Measurements from ENCODE around the gene RAB35.
A peak's percentile ranks its signal among the peaks of the same experiment; 100 is the strongest.

Gene RAB35

GRCh38 chr12:120079411-120080400 lies 36.8 kb downstream of the RAB35 start:
- Histone ChIP-seq H3K36me3 (ENCODE audit: control insufficient read depth in 2 of 2, insufficient read depth in 1 of 2, low read length in 2 of 2) (no peaks in the 10 kb centered on the region; a peak in 1 of 3 replicates), H3K4me1 (ENCODE audit: control insufficient read depth, insufficient read depth, low read length) (no peaks in the 10 kb centered on the region), H3K9me3 (ENCODE audit: control insufficient read depth, insufficient read depth, low read depth, low read length) (no peaks in the 10 kb centered on the region), H3K27ac (ENCODE audit: extremely low read depth, low read depth, low read length) (no peak overlapping the region), H3K4me3 (ENCODE audit: low read depth, low read length) (no peak overlapping the region)
- TF ChIP-seq ZNF776 (tag by site-specific recombination; IDR thresholded peaks at IDR 0.05; ENCODE audit: borderline replicate concordance) (no peak), ZNF548 (tag by site-specific recombination; IDR thresholded peaks at IDR 0.05) (no peak), KLF1 (tag by site-specific recombination; IDR thresholded peaks at IDR 0.05) (peak; percentile 50), ZNF404 (tag by site-specific recombination; IDR thresholded peaks at IDR 0.05) (no peak), ATF2 (tag by site-specific recombination; IDR thresholded peaks at IDR 0.05; ENCODE audit: low read depth) (no peak), RBAK (tag by site-specific recombination; IDR thresholded peaks at IDR 0.05) (no peak), ZNF354C (tag by site-specific recombination; IDR thresholded peaks at IDR 0.05; ENCODE audit: borderline replicate concordance, low read depth) (no peak), ZBTB6 (tag by site-specific recombination; IDR thresholded peaks at IDR 0.05) (no peak), ZBTB44 (tag by site-specific recombination; IDR thresholded peaks at IDR 0.05) (no peak), KLF17 (tag by site-specific recombination; IDR thresholded peaks at IDR 0.05) (peak; percentile 87), ZNF10 (tag by site-specific recombination; IDR thresholded peaks at IDR 0.05) (no peak)
- CTCF ChIA-PET, result no interaction called here
- POLR2A ChIA-PET, result no interaction called here

GRCh38 chr12:120078868-120079267 lies 37.7 kb downstream of the RAB35 start:
- Histone ChIP-seq H3K4me1 (ENCODE audit: control insufficient read depth, insufficient read depth, low read length) (no peaks in the 10 kb centered on the region), H3K36me3 (ENCODE audit: control insufficient read depth in 2 of 2, insufficient read depth in 1 of 2, low read length in 2 of 2) (no peaks in the 10 kb centered on the region; a peak in 1 of 3 replicates), H3K4me3 (ENCODE audit: low read depth, low read length) (no peak overlapping the region), H3K27ac (ENCODE audit: extremely low read depth, low read depth, low read length) (no peak overlapping the region), H3K9me3 (ENCODE audit: control insufficient read depth, insufficient read depth, low read depth, low read length) (no peaks in the 10 kb centered on the region)
- ChIA-PET POLR2A (no interaction called here), CTCF (interaction anchor here (0.5 kb wide), 1 partner anchor 96 kb away, joined by 4 read pairs; no protein-coding TSS in a partner anchor)
- TF ChIP-seq ZNF645 (tag by site-specific recombination; IDR thresholded peaks at IDR 0.05) (no peak), KLF7 (tag by site-specific recombination; IDR thresholded peaks at IDR 0.05; ENCODE audit: borderline replicate concordance) (no peak), ZBTB1 (tag by site-specific recombination; IDR thresholded peaks at IDR 0.05) (no peak), IKZF3 (tag by site-specific recombination; IDR thresholded peaks at IDR 0.05) (no peak), PRDM1 (tag by site-specific recombination; IDR thresholded peaks at IDR 0.05) (no peak), ZNF26 (tag by site-specific recombination; IDR thresholded peaks at IDR 0.05) (no peak), ZNF561 (tag by site-specific recombination; IDR thresholded peaks at IDR 0.05; ENCODE audit: borderline replicate concordance) (no peak), ZNF830 (tag by site-specific recombination; IDR thresholded peaks at IDR 0.05; ENCODE audit: low read depth) (no peak), ZNF354C (tag by site-specific recombination; IDR thresholded peaks at IDR 0.05; ENCODE audit: borderline replicate concordance, low read depth) (no peak), ZNF530 (tag by site-specific recombination; IDR thresholded peaks at IDR 0.05; ENCODE audit: low read depth) (no peak), ZNF488 (tag by site-specific recombination; IDR thresholded peaks at IDR 0.05) (no peak), ZNF629 (tag by site-specific recombination; IDR thresholded peaks at IDR 0.05) (no peak), ZNF660 (tag by site-specific recombination; IDR thresholded peaks at IDR 0.05) (no peak)

All from HEK293 (cell line).